Astrocyte (in vitro differentiated cells and primary cell): ENCODE data around the gene FBN2. TPM values are rescaled to one million over a fixed set of nuclear protein-coding genes. Genes with fewer than 3 reads are reported as not detected.

ENCODE experiments used
- DNase-seq: peaks from one replicate; pipeline ENCODE4 v3.0.0-alpha.2; 2010; ENCODE audit warnings: low read depth
- FAIRE-seq: peaks from 2 replicates; lab custom pipeline; 2011; peaks lifted over from hg19 to GRCh38; lab: Jason Lieb, UNC
- H2AFZ ChIP-seq: 2 replicates; pipeline ENCODE4 v1.6.0; 2012; ENCODE audit warnings: low read depth, low read length, inconsistent platforms
- H3K27ac ChIP-seq: 2 replicates; pipeline ENCODE4 v1.5.1; 2011; ENCODE audit warnings: low read depth, low read length, inconsistent platforms
- H3K27me3 ChIP-seq: 2 replicates; pipeline ENCODE4 v1.6.0; 2011; ENCODE audit warnings: low read length, inconsistent platforms; ENCODE audit not compliant: insufficient read depth
- H3K36me3 ChIP-seq: 2 replicates; pipeline ENCODE4 v1.5.1; 2011; ENCODE audit warnings: low read length, inconsistent platforms; ENCODE audit not compliant: insufficient read depth
- H3K4me1 ChIP-seq: 2 replicates; pipeline ENCODE4 v1.5.1; 2011; ENCODE audit warnings: low read length, inconsistent platforms; ENCODE audit not compliant: insufficient read depth
- H3K4me2 ChIP-seq: 2 replicates; pipeline ENCODE4 v1.6.0; 2012; ENCODE audit warnings: low read length, inconsistent platforms
- H3K4me3 ChIP-seq: 2 replicates; pipeline ENCODE4 v1.5.1; 2011; ENCODE audit warnings: low read depth, mild to moderate bottlenecking, low read length, inconsistent platforms; ENCODE audit not compliant: insufficient read depth
- H3K79me2 ChIP-seq: 2 replicates; pipeline ENCODE4 v1.6.0; 2012; ENCODE audit warnings: mild to moderate bottlenecking, low read length, inconsistent platforms; ENCODE audit not compliant: insufficient read depth
- H3K9ac ChIP-seq: 2 replicates; pipeline ENCODE4 v1.6.0; 2012; ENCODE audit warnings: mild to moderate bottlenecking, low read length, inconsistent platforms
- H3K9me3 ChIP-seq: 2 replicates; pipeline ENCODE4 v1.5.1; 2012; ENCODE audit warnings: low read depth, mild to moderate bottlenecking, low read length, inconsistent platforms; ENCODE audit not compliant: insufficient read depth
- H4K20me1 ChIP-seq: 2 replicates; pipeline ENCODE4 v1.6.0; 2012; ENCODE audit warnings: low read length, inconsistent platforms; ENCODE audit not compliant: insufficient read depth
- H3K27ac Mint-ChIP-seq: one replicate; pipeline ENCODE4 v1.8.0; 2021; ENCODE audit warnings: mild to moderate bottlenecking, mixed read lengths; ENCODE audit not compliant: unreplicated experiment
- H3K27me3 Mint-ChIP-seq: one replicate; pipeline ENCODE4 v1.8.0; 2021; ENCODE audit warnings: low read depth, mixed read lengths; ENCODE audit not compliant: unreplicated experiment
- H3K36me3 Mint-ChIP-seq: one replicate; pipeline ENCODE4 v1.8.0; 2021; ENCODE audit warnings: low read depth, mixed read lengths; ENCODE audit not compliant: unreplicated experiment
- H3K4me1 Mint-ChIP-seq: one replicate; pipeline ENCODE4 v1.8.0; 2021; ENCODE audit warnings: low read depth, mixed read lengths; ENCODE audit not compliant: unreplicated experiment
- H3K4me3 Mint-ChIP-seq: one replicate; pipeline ENCODE4 v1.8.0; 2021; ENCODE audit warnings: mild to moderate bottlenecking, moderate library complexity, mixed read lengths; ENCODE audit not compliant: unreplicated experiment
- H3K9me3 Mint-ChIP-seq: one replicate; pipeline ENCODE4 v1.8.0; 2021; ENCODE audit warnings: mild to moderate bottlenecking, mixed read lengths; ENCODE audit not compliant: unreplicated experiment
- CTCF ChIP-seq: IDR thresholded peaks from 2 replicates; pipeline ENCODE4 v1.5.1; 2011; ENCODE audit warnings: low read depth, mild to moderate bottlenecking, inconsistent platforms, low read length, moderate library complexity; ENCODE audit not compliant: insufficient read depth
- EZH2 ChIP-seq: IDR thresholded peaks from 2 replicates; pipeline ENCODE4 v1.6.1; 2012; ENCODE audit warnings: mild to moderate bottlenecking, low read length, inconsistent platforms; ENCODE audit not compliant: insufficient read depth
- total RNA-seq: library from RNA; stranded (reverse); gene quantifications from 2 replicates; pipeline ENCODE4 v1.2.1, GENCODE V29; 2021

The FBN2 gene
- total RNA-seq, 1 donor from 2014 or later: 176 TPM

- Histone ChIP-seq H3K27me3 (no peaks in the 10 kb centered on the region), H3K4me1 (peaks cover 9% of the 10 kb centered on the region), H4K20me1 (no peaks in the 10 kb centered on the region), H3K27ac (no peak overlapping the region), H3K36me3 (no peaks in the 10 kb centered on the region), H2AFZ (no peak overlapping the region), H3K9ac (no peak overlapping the region), H3K9me3 (no peaks in the 10 kb centered on the region), H3K4me3 (no peak overlapping the region), H3K79me2 (no peaks in the 10 kb centered on the region), H3K4me2 (no peak overlapping the region)
- no peaks in the 10 kb centered on the region for H3K36me3 Mint-ChIP-seq
- H3K27me3 Mint-ChIP-seq: no peaks in the 10 kb centered on the region
- H3K27ac Mint-ChIP-seq: peak overlapping the region; percentile 64
- H3K9me3 Mint-ChIP-seq: no peaks in the 10 kb centered on the region
- no peak overlapping the region for H3K4me3 Mint-ChIP-seq
- TF ChIP-seq CTCF (no peak), EZH2 (no peak)
- DNase-seq (no peak), FAIRE-seq (no peak)
- peaks cover 36% of the 10 kb centered on the region for H3K4me1 Mint-ChIP-seq
Measured at GRCh38 chr5:128572930-128573319, 34.9 kb upstream of the FBN2 start.

DNA sequence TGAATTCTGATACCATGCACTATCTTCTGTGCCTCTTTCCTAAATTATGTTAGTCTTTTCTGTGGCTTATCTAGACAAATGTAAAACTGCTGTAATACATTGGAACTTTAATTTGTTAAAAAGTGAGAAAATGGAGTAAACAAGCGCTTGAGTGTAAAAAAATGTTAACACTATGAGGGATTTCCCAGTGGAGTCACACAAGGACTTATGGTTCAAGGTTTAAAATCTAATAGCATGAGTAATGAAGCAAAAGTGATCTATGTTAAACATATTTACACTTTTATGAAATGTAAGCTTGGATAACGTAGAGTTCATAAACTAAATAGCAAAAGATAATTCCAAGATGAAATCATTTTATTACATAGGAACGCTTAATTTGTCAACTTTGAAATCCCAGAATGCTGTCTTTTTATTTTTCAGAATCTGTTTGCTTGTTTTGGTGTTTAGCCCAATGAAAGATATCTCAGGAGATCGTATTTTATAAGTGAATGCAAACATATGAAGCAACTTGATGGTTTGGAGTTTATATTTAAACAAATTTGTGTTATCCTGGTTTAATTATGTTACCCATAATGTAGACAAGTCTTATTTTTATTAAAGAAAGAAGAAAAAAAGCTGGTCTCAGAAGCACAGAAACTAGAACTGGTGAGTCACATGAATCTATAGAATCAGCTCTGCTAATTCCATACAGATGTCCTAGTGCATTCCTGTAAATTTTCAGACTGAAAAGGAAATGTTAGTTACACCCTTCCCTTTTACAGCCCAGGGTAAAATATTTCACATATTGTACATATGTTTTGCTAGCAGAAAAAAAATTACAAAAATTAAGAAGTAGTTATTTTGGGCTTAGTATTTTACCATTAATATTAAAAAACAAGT, 34.2 kb upstream of the FBN2 start:
- Mint-ChIP-seq H3K4me3 (no peak overlapping the region), H3K27ac (peak overlapping the region; percentile 54), H3K9me3 (no peaks in the 10 kb centered on the region), H3K27me3 (no peaks in the 10 kb centered on the region), H3K4me1 (peaks cover 37% of the 10 kb centered on the region), H3K36me3 (no peaks in the 10 kb centered on the region)
- no peaks in the 10 kb centered on the region for H3K36me3 ChIP-seq
- H3K27ac ChIP-seq: no peak overlapping the region
- FAIRE-seq (peak; percentile 29), DNase-seq (peak; percentile 18)
- no peaks in the 10 kb centered on the region for H3K27me3 ChIP-seq
- H3K4me1 ChIP-seq: peaks cover 9% of the 10 kb centered on the region
- H3K4me3 ChIP-seq: no peak overlapping the region
- H3K9ac ChIP-seq: no peak overlapping the region
- no peak overlapping the region for H2AFZ ChIP-seq
- no peaks in the 10 kb centered on the region for H4K20me1 ChIP-seq
- H3K4me2 ChIP-seq: no peak overlapping the region
- TF ChIP-seq EZH2: no peak
- TF ChIP-seq CTCF: no peak
- no peaks in the 10 kb centered on the region for H3K79me2 ChIP-seq
- H3K9me3 ChIP-seq: no peaks in the 10 kb centered on the region

- no peak for DNase-seq
Measured at GRCh38 chr5:128566178-128566577, 28.1 kb upstream of the FBN2 start.

More at GRCh38 chr5:128566178-128566577, 28.1 kb upstream of the FBN2 start:
- no peak overlapping the region for H3K27ac ChIP-seq
- Mint-ChIP-seq H3K4me1 (peaks cover 5% of the 10 kb centered on the region), H3K9me3 (no peaks in the 10 kb centered on the region), H3K27ac (no peak overlapping the region), H3K4me3 (no peak overlapping the region), H3K27me3 (no peaks in the 10 kb centered on the region), H3K36me3 (no peaks in the 10 kb centered on the region)
- no peak for FAIRE-seq
- no peaks in the 10 kb centered on the region for H3K27me3 ChIP-seq
- H3K4me2 ChIP-seq: no peak overlapping the region
- H2AFZ ChIP-seq: no peak overlapping the region
- H3K4me1 ChIP-seq: no peaks in the 10 kb centered on the region
- no peak overlapping the region for H3K9ac ChIP-seq
- H3K4me3 ChIP-seq: no peak overlapping the region
- H3K36me3 ChIP-seq: no peaks in the 10 kb centered on the region
- H4K20me1 ChIP-seq: no peaks in the 10 kb centered on the region
- no peaks in the 10 kb centered on the region for H3K79me2 ChIP-seq
- TF ChIP-seq CTCF (no peak), EZH2 (no peak)
- H3K9me3 ChIP-seq: no peaks in the 10 kb centered on the region
